ENCODE results near the gene NIPAL3. TPM values are rescaled to one million over a fixed set of nuclear protein-coding genes. Genes with fewer than 3 reads are reported as not detected.

Gene NIPAL3
- total RNA-seq, 3 donors from 2014 or later (not counting 1 experiment from before 2014, with no cell fraction given), result 16.6 to 31.9 (median 29.4) TPM

DNA sequence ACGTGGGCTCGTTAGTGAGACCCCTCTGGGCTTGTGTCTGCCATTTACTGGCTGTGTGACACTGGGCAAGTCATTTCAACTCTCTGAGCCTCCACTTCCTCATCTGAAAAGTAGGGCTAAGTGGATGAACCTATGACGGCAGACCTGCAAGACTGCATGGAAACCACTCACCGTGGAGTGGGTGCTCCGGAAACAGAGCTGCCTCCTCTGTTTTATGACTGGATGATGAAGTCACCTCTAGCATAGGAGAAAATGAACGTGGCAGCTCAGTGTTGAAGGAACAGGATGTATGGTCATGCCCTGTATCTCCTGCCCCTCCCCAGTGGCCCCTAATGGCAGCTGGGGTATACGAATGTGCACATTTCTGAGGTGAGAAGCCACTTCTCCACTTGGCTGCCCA, 42.6 kb upstream of the NIPAL3 start:
- peaks cover 4 to 16% of the 10 kb centered on the region in 2 donors for H3K27me3 Mint-ChIP-seq (ENCODE audit: low read depth in 2 of 2)
- H3K4me1 Mint-ChIP-seq, result no peaks in the 10 kb centered on the region
- Histone ChIP-seq H3K4me3 (ENCODE audit: low read length) (no peak overlapping the region), H3K9me3 (ENCODE audit: control insufficient read depth, insufficient read depth, low read length) (no peaks in the 10 kb centered on the region), H3K27ac (ENCODE audit: low read length) (peak overlapping the region; percentile 63), H3K27me3 (ENCODE audit: control insufficient read depth, insufficient read depth, low read length) (no peaks in the 10 kb centered on the region), H3K36me3 (ENCODE audit: control insufficient read depth, insufficient read depth, low read length) (no peaks in the 10 kb centered on the region), H3K4me1 (ENCODE audit: control insufficient read depth, insufficient read depth, low read length) (peaks cover 4% of the 10 kb centered on the region)
- intact Hi-C loops (cut with micrococcal nuclease), result no loop called here
- no peak overlapping the region for H3K27ac Mint-ChIP-seq
- no peaks in the 10 kb centered on the region for H3K9me3 Mint-ChIP-seq
- no peaks in the 10 kb centered on the region for H3K36me3 Mint-ChIP-seq
- no peak overlapping the region for H3K4me3 Mint-ChIP-seq
- ATAC-seq (no peak), DNase-seq (no peak)
- 49% methylated on average over 7 of the region's 7 CpGs for WGBS (ENCODE audit: insufficient coverage)
- TF ChIP-seq CTCF (IDR thresholded peaks at IDR 0.05), result no peak

- Mint-ChIP-seq H3K36me3 (no peaks in the 10 kb centered on the region), H3K4me3 (no peak overlapping the region), H3K4me1 (no peaks in the 10 kb centered on the region), H3K27me3 (ENCODE audit: low read depth in 2 of 2) (peaks cover 4 to 16% of the 10 kb centered on the region in 2 donors), H3K9me3 (no peaks in the 10 kb centered on the region), H3K27ac (no peak overlapping the region)
- Histone ChIP-seq H3K4me1 (ENCODE audit: control insufficient read depth, insufficient read depth, low read length) (peaks cover 4% of the 10 kb centered on the region), H3K27ac (ENCODE audit: low read length) (peak overlapping the region; percentile 61), H3K27me3 (ENCODE audit: control insufficient read depth, insufficient read depth, low read length) (no peaks in the 10 kb centered on the region), H3K36me3 (ENCODE audit: control insufficient read depth, insufficient read depth, low read length) (no peaks in the 10 kb centered on the region), H3K4me3 (ENCODE audit: low read length) (no peak overlapping the region), H3K9me3 (ENCODE audit: control insufficient read depth, insufficient read depth, low read length) (no peaks in the 10 kb centered on the region)
- no peak for TF ChIP-seq CTCF (IDR thresholded peaks at IDR 0.05)
- DNase-seq (no peak), ATAC-seq (no peak)
- WGBS (ENCODE audit: insufficient coverage), result 94% methylated on average over 8 of the region's 8 CpGs
- intact Hi-C loops (cut with micrococcal nuclease), result no loop called here
Observed at GRCh38 chr1:24373710-24374109, 41.9 kb upstream of the NIPAL3 start.

DNA sequence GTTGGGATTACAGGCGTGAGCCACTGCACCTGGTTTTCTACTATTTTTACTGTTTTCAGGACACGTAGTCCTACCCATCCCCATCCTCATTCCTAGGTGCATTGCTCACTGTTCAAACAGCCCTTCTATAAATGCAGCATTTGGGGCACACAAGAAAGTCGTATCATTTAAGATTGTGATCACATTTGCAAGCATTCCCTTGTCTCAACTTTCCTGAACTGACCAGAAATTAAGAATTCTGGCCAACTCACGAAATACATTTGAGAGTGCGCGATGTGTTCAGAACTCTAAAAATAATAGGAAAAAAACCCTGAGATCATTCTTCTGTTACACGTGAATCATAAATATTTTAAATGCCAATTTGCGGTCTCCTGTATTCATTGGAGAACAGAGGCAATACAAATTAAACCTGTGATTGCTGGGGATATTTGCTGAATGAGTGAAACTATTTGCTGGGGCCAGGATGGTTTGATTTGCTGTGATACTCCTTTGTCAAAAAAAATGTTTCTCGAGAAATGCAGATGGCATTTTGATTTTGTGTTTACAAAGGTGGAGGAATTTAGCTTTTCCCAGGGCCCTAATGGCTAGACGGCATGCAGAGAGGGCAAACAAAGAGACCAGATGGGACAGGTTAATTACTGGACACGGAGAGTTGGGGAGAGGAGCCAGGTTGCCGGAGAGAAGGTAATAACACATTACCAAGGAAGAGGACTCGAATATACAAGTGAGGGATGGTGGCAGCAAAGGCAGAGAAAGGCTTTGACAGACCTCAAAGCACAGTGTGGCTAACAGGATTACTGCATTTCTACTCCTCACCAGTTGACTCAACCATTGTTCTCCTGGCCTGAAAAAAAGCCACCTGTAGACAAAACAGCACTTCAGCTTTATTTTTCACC, 40.5 kb upstream of the NIPAL3 start:
- no peak overlapping the region for H3K4me3 ChIP-seq (ENCODE audit: low read length)
- H3K27ac Mint-ChIP-seq, result no peak overlapping the region
- intact Hi-C loops (cut with micrococcal nuclease), result no loop called here
- TF ChIP-seq CTCF (IDR thresholded peaks at IDR 0.05), result no peak
- H3K36me3 Mint-ChIP-seq, result no peaks in the 10 kb centered on the region
- no peak for DNase-seq
- 91% methylated on average over 13 of the region's 13 CpGs for WGBS (ENCODE audit: insufficient coverage)
- H3K4me1 Mint-ChIP-seq, result no peaks in the 10 kb centered on the region
- no peak overlapping the region for H3K4me3 Mint-ChIP-seq
- H3K9me3 ChIP-seq (ENCODE audit: control insufficient read depth, insufficient read depth, low read length), result no peaks in the 10 kb centered on the region
- no peaks in the 10 kb centered on the region for H3K27me3 ChIP-seq (ENCODE audit: control insufficient read depth, insufficient read depth, low read length)
- no peaks in the 10 kb centered on the region for H3K9me3 Mint-ChIP-seq
- no peaks in the 10 kb centered on the region for H3K36me3 ChIP-seq (ENCODE audit: control insufficient read depth, insufficient read depth, low read length)
- peaks cover 4% of the 10 kb centered on the region for H3K4me1 ChIP-seq (ENCODE audit: control insufficient read depth, insufficient read depth, low read length)
- no peak for ATAC-seq
- H3K27me3 Mint-ChIP-seq (ENCODE audit: low read depth in 2 of 2), result peaks cover 4 to 16% of the 10 kb centered on the region in 2 donors
- no peak overlapping the region for H3K27ac ChIP-seq (ENCODE audit: low read length)

Data from natural killer cell (primary cell).